KBM-7 (cell line): ENCODE data around the gene ADGRE2.

Source experiments
- DNase-seq: peaks from one replicate; pipeline ENCODE4 v3.0.0-alpha.2; 2015
- in situ Hi-C: fragments of 300-500 bp; cut with MboI; formaldehyde crosslinking; loops from 2 replicates; pipeline ENCODE4 v1.14.3; 2020; ENCODE audit warnings: low sequenced_read_pairs, low pct_unique_long_range_greater_than_20kb, mixed read lengths

The ADGRE2 gene

DNA sequence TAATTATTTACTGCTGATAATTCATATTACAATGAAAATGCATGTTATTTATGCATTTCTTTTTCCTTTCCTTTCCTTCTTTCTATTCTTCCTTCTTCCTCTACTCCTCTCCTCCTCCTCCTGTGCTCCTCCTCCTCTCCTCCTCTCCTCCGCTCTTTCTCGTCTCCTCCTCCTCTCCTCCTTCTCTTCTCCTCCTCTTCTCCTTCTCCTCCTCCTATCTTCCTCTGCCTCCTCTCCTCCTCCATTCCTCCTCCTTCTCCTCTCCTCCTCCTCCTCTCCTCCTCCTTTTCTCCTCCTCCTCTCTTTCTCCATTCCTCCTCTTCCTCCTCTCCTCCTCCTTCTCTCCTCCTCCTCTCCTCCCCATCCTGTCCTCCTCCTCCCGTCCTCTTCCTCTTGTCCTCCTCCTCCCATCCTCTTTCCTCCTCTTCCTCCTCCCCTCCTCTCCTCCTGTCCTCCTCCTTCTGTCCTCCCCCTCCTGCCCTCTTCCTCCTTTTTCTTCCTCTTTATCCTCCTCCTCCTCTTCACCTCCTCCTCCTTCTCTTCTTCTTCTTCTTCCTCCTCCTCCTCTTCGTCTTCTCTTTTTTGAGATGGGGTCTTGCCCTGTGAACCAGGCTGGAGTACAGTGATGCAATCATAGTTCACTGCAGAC lies 14.7 kb downstream of the ADGRE2 start:
- in situ Hi-C loops: no loop called here
- no peak for DNase-seq

DNA sequence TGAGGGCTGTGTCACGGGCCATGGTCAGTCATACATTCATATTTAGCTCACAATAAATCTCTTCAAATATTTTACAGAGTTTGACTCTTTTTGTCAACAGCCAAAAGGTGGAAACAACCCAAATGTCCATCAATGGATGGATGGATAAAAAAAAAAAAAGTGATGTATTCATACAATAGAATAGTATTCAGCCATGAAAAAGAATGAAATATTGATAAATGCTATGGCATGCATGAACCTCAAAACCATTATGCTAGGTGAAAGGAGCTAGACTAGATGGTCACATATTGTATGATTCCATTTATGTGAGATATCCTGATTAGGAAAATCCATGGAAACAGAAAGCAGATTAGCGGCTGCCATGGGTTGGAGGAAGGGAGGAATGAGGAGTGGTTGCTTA lies 16.2 kb downstream of the ADGRE2 start:
- in situ Hi-C loops: no loop called here
- no peak for DNase-seq

DNA sequence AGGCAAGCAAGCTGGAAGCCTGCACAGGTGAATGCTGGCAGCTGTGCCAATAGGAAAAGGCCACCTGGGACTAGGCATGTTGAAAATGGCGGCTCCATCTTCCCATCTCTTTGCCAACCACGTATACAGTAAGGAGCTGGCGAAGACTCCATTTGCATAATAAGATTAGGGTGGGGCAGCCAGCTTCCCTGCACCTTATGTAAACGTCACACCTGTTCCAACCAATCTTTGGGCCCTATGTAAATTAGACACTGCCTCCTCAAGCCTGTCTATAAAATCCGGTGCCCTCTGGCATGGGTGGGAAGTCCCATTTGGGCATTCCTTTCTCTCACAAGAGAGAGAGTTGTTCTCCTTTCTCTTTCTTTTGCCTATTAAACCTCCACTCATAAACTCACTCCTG lies 16.8 kb downstream of the ADGRE2 start:
- DNase-seq: no peak
- in situ Hi-C loops: no loop called here

DNA sequence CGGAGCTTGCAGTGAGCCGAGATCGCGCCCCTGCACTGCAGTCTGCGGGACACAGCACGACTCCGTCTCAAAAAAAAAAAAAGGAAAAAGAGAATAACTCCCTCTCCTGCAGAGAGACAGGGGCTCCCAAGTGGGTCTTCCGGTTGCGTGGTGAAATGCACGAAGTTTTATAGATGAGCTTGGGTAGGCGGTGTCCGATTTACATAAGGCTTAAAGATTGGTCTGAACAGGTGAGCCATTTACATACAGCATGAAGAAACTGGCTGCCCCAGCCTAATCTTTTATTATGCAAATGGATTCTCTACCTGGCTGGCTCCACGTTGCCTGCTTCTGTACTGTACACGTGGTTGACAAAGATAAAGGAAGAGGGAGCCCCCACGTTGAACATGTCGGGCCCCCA lies 19.5 kb downstream of the ADGRE2 start:
- DNase-seq: no peak
- in situ Hi-C loops: no loop called here

DNA sequence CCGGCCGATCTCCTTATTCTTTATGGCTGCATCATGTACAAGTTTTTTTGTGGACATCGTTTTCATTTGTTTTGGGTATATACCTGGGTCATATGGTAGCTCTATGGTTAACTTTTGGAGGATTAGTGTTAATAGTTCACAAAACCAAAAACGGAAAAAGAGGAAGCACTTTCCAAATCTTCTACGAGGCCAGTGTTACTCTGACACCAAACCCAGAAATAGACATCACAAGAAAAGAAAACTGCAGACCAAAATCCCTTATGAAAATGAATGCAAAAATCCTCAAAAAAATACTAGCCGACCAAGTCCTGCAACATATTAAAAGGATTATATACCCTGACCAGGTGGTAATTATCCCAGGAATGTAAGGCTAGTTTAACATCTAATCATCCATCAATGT lies 29.8 kb downstream of the ADGRE2 start:
- DNase-seq: peak; percentile 54
- in situ Hi-C loops: no loop called here

DNA sequence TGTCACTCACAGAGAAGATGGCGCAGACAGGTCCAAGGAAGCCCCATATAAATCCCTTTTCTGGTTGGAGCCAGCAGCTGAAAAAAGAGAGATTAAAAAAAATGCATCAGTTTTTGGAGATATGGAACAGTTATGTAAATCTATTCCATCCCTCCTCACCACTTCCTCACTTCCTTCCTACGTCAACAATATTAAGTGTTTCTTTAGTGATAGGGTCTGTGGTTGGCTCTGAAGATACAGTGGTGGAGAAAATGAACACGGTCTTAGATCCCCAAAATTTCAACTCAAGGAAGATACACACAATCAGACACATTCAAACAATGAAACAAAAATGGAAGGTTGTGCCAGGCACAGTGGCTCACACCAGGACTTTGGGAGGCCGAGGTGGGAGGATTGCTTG lies 31.5 kb downstream of the ADGRE2 start:
- in situ Hi-C loops: no loop called here
- peak; percentile 8 for DNase-seq

DNA sequence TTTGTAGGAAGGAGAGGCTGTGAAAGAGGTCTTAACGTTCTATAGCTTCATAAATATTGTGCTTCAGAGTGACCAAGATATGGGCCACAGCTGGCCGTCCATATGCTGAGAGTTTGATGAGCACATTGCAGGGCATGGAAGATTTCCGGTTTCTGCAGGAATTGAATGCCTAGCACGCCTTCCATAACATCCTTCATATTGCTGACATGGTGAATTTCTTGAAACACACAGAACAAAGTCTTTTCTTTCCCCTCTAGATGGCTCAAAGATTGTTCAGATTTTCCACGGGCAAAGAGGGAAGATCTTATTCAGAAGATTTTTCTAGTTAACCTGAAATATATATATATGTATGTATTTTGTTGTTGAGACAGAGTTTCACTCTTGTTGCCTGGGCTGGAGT lies 42.4 kb downstream of the ADGRE2 start:
- in situ Hi-C loops: no loop called here
- no peak for DNase-seq

DNA sequence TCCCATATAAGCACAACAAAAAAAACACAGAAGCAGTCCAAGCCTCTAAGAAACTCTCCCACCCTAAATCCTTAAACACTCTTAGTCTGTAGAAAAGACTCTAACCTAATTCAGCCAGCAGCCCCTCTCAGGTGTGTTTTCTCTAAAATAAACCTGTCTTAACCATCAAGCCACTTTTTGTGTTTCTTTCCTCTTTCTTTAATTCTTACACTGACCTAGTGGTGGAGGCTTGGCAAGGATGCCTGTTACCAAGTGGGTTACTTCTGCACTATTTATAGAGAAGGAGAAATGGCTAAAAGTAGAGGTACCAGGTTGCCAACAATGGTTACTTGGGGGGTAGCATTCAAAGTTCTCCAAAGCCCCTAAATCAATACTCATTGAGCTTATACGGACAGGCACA lies 44.8 kb downstream of the ADGRE2 start:
- in situ Hi-C loops: no loop called here

DNA sequence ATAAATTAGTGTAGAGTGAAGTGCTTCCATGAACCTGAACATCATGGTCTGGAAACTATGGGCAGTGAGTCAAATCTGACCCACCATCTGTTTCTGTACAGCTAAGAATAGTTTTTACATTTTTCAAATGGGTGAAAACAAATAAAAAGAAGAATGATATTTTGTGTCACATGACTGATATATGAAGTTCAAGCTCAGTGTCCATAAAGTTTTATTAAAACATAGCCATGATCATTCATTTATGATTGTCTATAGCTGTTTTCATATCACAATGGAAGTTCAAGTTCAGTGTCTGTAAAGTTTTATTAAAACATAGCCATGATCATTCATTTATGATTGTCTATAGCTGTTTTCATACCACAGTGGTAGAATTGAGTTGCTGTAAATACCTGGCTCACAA lies 45.9 kb downstream of the ADGRE2 start:
- in situ Hi-C loops: no loop called here
- DNase-seq: no peak

More for the DNA sequence above, 44.8 kb downstream of the ADGRE2 start:
- no peak for DNase-seq

DNA sequence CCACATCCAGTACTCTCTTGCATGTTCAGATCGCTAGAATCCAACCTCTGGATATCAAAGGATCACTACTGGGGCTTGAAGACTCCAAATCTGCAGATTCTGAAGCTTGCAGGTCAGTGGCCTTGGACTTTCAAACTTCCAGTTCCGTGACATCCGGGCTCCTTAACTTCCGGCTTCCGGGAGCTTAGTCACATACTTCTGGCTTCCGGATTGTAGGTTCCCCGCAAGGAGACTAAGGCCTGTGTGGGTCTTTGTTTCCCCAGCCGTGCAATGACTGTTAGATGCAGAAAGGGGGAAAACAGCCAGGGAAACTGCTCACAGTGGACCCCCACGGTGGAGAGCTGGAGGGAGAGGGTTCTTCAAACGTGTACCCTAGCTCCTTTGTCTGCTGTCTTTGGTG lies 47.2 kb downstream of the ADGRE2 start:
- DNase-seq: no peak
- in situ Hi-C loops: no loop called here

DNA sequence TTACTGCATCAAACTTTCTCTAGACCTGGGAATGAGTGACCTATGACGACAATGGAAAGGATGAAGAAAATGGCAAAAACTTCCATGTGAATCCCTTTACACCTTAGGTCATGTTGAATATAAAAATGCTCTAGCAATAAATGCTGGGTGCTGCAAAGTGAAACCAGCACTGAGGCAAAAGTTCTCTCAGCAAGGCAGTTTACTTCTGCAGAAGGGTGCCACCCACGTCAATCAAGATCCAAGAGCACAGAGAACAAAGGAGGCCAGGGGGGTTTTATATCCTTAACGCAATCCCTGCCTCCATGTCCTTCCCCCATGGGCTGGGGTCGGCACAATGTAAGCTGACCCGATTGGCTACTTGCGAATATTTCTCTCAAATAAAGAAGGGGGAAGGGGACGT lies 49.8 kb downstream of the ADGRE2 start:
- DNase-seq: no peak
- in situ Hi-C loops: no loop called here

DNA sequence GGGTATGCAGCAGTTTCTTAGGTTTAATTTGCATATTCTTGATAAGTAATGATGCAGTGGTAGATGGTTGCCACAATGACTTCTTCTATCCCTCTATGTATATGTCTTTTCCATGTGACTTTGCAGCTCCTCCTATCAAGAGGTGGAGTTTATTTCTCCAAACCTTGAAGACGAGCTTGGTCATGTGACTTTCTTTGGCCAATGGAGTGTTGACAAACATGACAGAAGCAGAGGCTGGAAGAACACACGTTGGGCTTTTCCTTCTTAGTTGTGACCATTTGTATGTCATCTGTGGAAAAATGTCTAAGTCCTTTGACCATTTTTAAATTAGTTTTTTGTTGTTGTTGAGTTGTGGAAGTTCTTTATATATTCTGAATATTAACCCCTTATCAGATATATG lies 56.2 kb downstream of the ADGRE2 start:
- in situ Hi-C loops: no loop called here
- DNase-seq: no peak

DNA sequence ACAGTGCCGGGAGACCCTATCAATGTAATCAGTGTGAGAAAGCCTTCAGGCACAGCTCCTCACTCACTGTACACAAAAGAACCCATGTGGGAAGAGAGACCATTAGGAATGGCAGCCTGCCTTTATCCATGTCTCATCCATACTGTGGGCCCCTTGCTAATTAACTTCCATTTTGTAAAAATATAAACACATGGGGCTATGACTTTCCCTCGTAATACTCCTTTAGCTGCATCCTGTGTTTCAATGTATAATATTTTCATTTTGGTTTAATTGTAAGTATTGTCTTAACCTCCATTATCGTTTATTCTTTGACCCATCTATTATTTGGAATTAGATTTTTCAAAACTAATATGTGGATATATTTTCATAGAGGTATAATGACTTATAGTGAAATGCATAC lies 59.2 kb downstream of the ADGRE2 start:
- in situ Hi-C loops: no loop called here

DNA sequence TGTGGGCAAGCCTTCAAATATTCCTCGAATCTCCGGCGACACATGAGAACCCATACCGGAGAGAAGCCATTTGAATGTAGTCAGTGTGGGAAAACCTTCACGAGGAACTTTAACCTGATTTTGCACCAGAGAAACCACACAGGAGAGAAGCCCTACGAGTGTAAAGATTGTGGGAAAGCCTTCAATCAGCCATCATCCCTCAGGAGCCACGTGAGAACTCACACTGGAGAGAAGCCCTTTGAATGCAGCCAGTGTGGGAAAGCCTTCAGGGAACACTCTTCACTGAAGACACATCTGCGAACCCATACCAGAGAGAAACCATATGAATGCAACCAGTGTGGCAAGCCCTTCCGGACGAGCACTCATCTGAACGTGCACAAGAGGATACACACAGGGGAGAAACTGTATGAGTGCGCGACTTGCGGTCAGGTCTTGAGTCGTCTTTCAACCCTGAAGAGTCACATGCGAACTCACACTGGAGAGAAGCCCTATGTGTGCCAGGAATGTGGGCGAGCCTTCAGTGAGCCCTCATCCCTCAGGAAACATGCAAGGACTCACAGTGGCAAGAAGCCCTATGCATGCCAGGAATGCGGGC lies 59.7 kb downstream of the ADGRE2 start:
- peak; percentile 8 for DNase-seq
- in situ Hi-C loops: no loop called here

More for the DNA sequence above, 59.2 kb downstream of the ADGRE2 start:
- no peak for DNase-seq

DNA sequence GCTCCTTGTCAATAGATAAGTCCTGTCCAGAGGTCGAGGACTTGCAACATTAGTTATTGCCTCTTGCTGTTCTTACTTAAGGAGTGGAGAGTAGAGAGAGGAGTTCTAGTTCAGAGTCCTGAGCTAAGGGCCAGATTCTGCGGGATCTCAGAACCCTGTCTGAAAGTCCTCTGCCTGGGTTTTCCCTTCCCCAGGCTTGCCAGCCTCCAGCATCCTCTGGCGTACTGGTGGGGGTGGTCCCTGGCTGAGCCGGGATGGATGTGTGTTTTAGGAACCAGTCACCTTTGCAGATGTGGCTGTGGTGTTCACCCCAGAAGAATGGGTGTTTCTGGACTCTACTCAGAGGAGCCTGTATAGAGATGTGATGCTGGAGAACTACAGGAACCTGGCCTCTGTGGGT lies 62.5 kb downstream of the ADGRE2 start:
- no peak for DNase-seq
- in situ Hi-C loops: no loop called here

DNA sequence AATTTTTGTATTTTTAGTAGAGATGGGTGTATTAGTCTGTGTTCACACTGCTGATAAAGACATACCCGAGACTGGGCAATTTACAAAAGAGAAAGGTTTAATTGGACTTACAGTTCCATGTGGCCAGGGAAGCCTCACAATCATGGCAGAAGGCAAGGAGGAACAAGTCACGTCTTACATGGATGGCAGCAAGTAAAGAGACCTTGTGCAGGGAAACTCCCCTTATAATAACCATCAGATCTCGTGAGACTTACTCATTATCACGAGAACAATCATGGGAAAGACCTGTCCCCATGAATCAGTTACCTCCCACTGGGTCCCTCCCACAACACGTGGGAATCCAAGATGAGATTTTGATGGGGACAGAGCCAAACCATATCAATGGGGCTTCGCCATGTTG lies 73.9 kb downstream of the ADGRE2 start:
- in situ Hi-C loops: no loop called here

DNA sequence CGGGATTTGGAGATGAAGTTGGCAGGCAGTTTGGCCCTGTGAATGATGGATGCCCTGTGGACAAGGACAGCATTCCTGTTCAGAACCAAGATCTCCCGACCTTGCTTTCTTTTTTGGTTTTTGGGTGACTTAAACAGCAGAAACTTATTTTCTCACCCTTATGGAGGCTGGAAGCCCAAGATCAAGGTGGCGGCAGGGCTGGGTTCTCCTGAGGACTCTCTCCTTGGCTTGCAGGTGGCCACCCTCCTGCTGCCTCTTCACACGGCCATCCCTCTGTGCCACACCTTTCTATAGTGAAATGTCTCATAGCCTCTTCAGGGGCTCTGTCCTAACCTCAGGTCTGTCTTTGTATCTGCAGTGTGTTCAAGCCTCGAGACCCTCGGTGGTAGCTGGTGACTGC lies 74.5 kb downstream of the ADGRE2 start:
- DNase-seq: no peak
- in situ Hi-C loops: no loop called here

More for the DNA sequence above, 73.9 kb downstream of the ADGRE2 start:
- DNase-seq: no peak

DNA sequence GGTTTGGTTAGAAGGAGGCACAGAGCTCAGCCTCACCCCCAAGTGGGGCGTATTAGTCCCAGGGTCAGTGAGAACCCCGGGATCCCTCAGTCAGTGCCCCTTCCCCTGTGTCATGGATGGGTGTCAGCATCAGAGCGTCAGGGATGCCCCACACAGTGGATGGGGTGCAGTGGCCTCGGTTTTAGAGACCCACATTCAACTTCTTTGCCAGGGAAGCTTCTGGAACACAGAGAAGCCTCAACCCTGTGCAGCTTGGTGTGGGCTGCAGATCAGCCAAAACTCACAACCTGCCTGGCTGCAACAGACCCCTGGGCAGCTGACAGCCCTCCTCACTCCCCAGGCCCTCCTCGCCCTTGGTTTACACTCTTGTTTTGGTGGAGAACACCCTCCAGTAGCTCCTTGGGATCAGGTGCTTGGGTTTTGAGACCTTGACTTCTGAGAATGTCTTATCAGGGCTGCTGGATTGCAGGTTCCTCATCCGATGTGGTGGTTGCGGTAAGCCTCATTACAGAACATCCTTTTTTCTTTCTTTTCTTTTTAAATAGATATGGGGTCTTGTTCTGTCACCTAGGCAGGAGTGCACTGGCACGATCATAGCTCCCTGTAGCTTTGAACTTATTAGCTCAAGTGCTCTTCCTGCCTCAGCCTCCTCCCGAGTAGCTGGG lies 77.5 kb downstream of the ADGRE2 start:
- in situ Hi-C loops: no loop called here
- no peak for DNase-seq

DNA sequence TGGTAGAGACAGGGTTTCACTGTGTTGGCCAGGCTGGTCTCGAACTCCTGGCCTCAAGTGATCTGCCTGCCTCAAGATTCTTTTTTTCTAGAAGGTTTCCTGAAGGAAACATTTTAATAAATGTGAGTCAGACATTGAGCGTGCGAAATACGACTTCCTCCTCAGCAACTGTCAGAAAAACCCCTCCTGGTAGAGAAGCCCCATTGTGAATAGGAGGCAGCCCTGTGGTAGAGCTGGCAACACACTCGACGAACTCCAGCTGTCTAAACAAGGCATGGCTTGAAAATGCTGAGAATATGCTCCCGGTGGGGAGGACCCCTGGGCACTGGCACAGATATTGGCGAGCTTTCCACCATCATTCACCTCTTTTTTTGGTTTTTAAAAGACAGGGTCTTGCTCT lies 78.7 kb downstream of the ADGRE2 start:
- in situ Hi-C loops: no loop called here

DNA sequence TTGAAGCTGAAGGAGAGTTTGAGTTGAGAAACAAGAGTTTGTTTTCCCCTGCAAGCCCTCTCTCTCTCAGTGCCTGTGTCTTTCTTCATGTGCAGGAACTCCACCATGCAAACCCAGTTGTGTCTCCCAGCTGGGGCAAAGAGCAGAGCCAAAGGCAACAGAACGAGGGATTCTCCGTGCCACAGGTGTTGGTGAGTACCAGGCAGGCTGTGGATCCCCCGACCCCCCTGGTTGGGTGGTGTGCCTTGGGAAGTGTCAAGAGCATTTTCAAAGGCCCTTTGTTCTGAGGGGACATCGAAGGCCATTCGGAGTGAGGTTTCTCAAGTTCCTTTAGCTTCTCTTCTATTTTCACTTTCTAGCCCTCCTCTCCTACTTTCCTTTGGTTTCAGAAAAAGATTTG lies 82.9 kb downstream of the ADGRE2 start:
- in situ Hi-C loops: no loop called here
- DNase-seq: no peak

More for the DNA sequence above, 78.7 kb downstream of the ADGRE2 start:
- no peak for DNase-seq
